ENCODE results near the gene ACOT13.

- TF ChIP-seq CTCF (IDR thresholded peaks at IDR 0.05; ENCODE audit: low read depth, low read length) (no peak), EZH2phosphoT487 (IDR thresholded peaks at IDR 0.05; ENCODE audit: low read depth) (no peak)
These were observed 77.1 kb downstream of the ACOT13 start for GRCh38 chr6:24743944-24744335.
